Type B pancreatic cell (in vitro differentiated cells): ENCODE data around the gene ANXA6. TPM values are rescaled to one million over a fixed set of nuclear protein-coding genes. Genes with fewer than 3 reads are reported as not detected.

Experiments
- DNase-seq: peaks from one replicate; pipeline ENCODE4 v3.0.0; 2021; ENCODE audit warnings: mixed read lengths; ENCODE audit not compliant: unreplicated experiment; ENCODE audit errors: extremely low spot score
- H3K27ac Mint-ChIP-seq: 2 replicates; pipeline ENCODE4 v1.8.0; 2021; ENCODE audit warnings: mild to moderate bottlenecking, mixed read lengths
- H3K27me3 Mint-ChIP-seq: 2 replicates; pipeline ENCODE4 v1.8.0; 2021; ENCODE audit warnings: mixed read lengths
- H3K36me3 Mint-ChIP-seq: 2 replicates; pipeline ENCODE4 v1.8.0; 2021; ENCODE audit warnings: mixed read lengths
- H3K4me1 Mint-ChIP-seq: one replicate; pipeline ENCODE4 v1.8.0; 2021; ENCODE audit warnings: mixed read lengths; ENCODE audit not compliant: unreplicated experiment
- H3K4me3 Mint-ChIP-seq: 2 replicates; pipeline ENCODE4 v1.8.0; 2021; ENCODE audit warnings: mild to moderate bottlenecking, mixed read lengths
- H3K9me3 Mint-ChIP-seq: 2 replicates; pipeline ENCODE4 v1.8.0; 2021; ENCODE audit warnings: mixed read lengths
- CTCF ChIP-seq: fragments of 200-600 bp; sonication (generic); conservative IDR thresholded peaks from 2 replicates; pipeline ENCODE4 v1.5.0; 2021; ENCODE audit warnings: antibody characterized with exemption, mild to moderate bottlenecking
- total RNA-seq: library from RNA; stranded (reverse); gene quantifications from 2 replicates; pipeline ENCODE4 v1.2.1, GENCODE V29; 2021; ENCODE audit warnings: low replicate concordance

ANXA6 gene
- total RNA-seq, 1 donor from 2014 or later = 200 TPM

DNA sequence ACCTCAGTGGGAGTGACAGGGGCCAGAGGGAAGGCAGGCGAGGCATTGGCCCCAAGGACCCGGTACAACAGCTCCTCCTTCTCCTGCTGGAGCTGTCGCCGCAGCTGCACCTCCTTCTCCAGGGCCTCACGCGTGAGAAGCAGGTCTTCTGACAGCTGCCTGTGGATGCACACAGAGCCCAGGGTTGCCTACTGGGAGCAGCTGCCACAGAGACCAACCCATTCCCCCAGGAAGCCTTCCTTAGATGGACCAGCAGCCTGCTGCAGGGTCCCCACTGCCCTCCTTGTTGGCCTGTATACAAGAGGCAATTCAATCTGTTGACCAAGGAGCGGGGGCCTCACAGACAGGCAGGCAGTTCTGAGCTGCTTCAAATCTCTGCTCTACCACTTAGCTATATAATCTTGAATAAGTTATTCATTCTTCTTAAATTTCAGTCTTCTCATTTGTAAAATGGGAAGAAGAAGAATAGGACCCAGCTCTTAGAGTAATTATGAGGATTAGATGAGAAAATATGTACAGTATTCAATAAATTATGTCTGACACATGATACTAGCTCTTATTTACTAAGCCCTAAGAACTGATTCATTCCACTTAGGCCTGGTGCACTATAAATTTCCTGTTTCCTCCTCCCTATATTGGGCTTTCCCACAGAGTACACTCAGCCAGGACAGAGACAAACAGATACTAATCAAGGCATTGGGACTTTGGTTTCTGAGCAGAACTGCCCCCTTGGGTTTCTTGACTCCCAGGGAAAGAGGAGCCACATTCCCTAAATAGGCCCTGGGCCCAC is 26.1 kb upstream of the ANXA6 start:
- Mint-ChIP-seq H3K4me3 (no peak overlapping the region), H3K27ac (no peak overlapping the region), H3K4me1 (peaks cover 16% of the 10 kb centered on the region), H3K36me3 (no peaks in the 10 kb centered on the region), H3K9me3 (no peaks in the 10 kb centered on the region), H3K27me3 (no peaks in the 10 kb centered on the region)
- no peak for DNase-seq
- TF ChIP-seq CTCF = no peak

- H3K4me1 Mint-ChIP-seq = peaks cover 16% of the 10 kb centered on the region
- no peak for DNase-seq
- H3K27me3 Mint-ChIP-seq = no peaks in the 10 kb centered on the region
- H3K4me3 Mint-ChIP-seq = no peak overlapping the region
- no peak for TF ChIP-seq CTCF
- no peaks in the 10 kb centered on the region for H3K9me3 Mint-ChIP-seq
- H3K27ac Mint-ChIP-seq = no peak overlapping the region
- H3K36me3 Mint-ChIP-seq = no peaks in the 10 kb centered on the region
Measured at GRCh38 chr5:151182976-151183375, 25.4 kb upstream of the ANXA6 start.

DNA sequence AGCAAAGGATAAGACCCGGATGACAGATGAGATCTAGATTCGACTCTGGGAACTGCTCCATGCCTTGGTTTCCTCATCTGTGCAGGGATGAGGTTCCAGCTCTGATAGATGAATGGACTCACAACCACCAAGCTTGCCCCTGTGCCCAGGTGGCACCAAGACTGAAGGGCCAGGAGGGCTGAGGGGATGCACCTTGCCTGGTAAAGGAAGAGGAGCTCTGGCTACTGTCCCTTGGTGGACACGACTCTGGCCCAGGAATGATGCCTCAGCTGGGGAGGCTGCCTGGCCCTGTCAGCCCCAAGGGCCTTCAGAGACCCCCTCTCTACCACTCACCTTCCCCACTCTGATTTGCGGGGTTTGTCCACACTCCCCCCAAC is 24.9 kb upstream of the ANXA6 start:
- H3K4me1 Mint-ChIP-seq = peaks cover 16% of the 10 kb centered on the region
- no peaks in the 10 kb centered on the region for H3K9me3 Mint-ChIP-seq
- no peak for DNase-seq
- no peak overlapping the region for H3K27ac Mint-ChIP-seq
- no peak overlapping the region for H3K4me3 Mint-ChIP-seq
- TF ChIP-seq CTCF = no peak
- no peaks in the 10 kb centered on the region for H3K27me3 Mint-ChIP-seq
- no peaks in the 10 kb centered on the region for H3K36me3 Mint-ChIP-seq

DNA sequence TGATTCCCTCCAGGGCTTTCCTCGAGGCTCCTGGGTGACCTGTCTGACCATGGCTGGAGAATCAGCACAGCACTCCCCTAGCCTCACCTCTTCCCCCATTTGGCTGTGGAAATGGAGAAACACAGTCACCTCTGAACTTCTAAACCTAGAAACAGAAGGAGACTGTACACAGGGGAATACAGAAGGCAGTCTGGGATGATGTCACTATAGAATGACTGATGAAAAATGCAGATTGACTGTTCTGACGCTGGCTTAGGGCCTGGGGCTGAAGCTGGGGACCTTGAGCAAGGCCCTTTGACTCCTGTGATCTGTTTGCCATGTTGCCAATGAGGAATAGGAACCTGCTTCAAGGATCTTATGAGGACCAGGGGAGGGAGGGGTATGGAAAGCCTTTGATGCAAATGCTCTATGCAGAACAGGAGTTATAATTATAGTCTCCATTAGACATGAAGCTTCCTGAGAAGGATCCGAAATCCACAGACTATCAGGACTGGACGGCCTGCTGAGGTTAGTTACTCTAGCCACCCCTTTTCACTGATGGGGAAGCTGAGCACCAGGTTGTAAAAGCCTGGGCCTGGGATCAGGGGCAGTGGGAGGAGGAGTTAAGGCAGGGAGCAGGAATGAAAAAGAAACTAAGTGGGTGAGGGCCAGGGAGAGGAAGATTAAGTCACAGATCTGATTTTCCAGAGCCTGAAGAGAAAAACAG is 24.4 kb upstream of the ANXA6 start:
- H3K4me3 Mint-ChIP-seq = no peak overlapping the region
- no peaks in the 10 kb centered on the region for H3K9me3 Mint-ChIP-seq
- no peaks in the 10 kb centered on the region for H3K36me3 Mint-ChIP-seq
- H3K4me1 Mint-ChIP-seq = peaks cover 16% of the 10 kb centered on the region
- no peak for DNase-seq
- no peaks in the 10 kb centered on the region for H3K27me3 Mint-ChIP-seq
- no peak overlapping the region for H3K27ac Mint-ChIP-seq
- no peak for TF ChIP-seq CTCF

DNA sequence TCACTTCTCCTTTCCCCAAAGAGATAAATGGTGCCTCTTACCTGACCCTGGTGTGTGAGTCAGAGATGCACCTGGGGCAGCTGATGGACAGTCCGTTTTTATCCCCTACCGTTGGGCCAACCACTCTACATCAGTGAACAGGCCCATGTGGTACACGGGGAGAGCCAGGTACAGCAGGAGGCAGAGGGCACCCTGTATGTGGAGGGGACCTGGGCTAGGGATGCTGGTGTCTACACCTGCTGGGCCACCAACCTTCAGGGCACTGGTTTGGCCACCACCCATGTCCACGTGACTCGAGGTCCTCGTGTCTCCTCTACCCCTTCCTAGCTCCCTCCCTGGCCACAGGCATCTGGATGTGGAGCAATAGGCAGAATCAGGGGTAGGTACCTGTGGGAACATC is 22.7 kb upstream of the ANXA6 start:
- H3K36me3 Mint-ChIP-seq = no peaks in the 10 kb centered on the region
- H3K4me3 Mint-ChIP-seq = no peak overlapping the region

More for the DNA sequence above, 22.7 kb upstream of the ANXA6 start:
- no peak for TF ChIP-seq CTCF
- H3K4me1 Mint-ChIP-seq = peaks cover 16% of the 10 kb centered on the region
- H3K9me3 Mint-ChIP-seq = no peaks in the 10 kb centered on the region
- no peak overlapping the region for H3K27ac Mint-ChIP-seq
- DNase-seq = no peak
- H3K27me3 Mint-ChIP-seq = no peaks in the 10 kb centered on the region
